ACHN (cell line): ENCODE results near the gene COL1A1.

Source experiments
- DNase-seq: peaks from one replicate; pipeline ENCODE4 v3.0.0-alpha.2; 2015
- in situ Hi-C: cut with HindIII; loops from 2 replicates; pipeline ENCODE4 v1.10.0; 2017; ENCODE audit warnings: low sequenced_read_pairs, low pct_ligation_motif_present, low pct_unique_long_range_greater_than_20kb

The COL1A1 gene

DNA sequence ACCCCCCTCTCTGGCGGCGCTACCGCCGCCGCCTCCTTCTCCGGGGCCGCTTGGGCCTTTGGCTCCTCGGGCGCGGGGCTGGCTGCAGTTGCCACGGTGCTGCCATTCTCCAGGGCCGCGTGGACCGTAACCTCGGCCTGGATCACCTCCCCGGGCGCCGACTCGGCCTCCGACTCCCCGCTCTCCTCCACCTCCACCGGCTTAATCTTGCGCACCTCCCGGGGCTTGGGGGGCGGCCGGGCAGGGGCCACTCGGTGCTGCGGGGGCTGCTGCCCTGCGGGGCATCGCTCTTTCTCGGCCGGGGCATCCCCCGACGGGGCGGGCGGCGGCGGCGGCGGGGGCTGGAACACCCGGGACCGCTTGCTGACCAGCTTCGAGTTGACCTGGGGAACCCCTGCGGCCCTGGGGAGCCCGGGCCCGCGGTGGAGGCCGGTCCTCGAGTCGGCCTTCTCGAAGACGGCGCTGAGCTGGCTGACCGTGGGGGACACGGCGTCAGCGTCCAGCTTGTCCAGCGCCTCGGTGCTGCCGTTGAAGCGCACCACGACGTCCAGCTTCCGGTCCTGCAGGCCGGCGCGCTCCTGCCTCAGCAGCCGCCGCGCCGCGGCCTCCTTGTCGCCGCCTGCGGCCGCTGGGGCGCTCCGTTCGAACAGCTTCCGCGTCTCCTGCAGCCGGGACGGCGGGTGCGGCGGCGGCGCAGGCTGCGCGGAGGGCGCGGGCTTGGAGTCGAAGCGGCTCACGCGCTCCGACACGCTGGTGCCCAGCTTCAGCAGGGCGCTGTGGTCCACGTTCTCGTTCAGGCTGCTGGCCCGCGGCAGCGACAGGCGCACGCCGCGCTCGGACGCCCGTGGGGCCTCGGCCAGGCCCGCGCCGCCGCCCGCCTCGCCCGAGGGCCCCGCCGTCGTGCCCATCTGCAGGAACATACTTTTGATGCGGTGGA lies 51.7 kb downstream of the COL1A1 start:
- in situ Hi-C loops = no loop called here
- peak; percentile 69 for DNase-seq

DNA sequence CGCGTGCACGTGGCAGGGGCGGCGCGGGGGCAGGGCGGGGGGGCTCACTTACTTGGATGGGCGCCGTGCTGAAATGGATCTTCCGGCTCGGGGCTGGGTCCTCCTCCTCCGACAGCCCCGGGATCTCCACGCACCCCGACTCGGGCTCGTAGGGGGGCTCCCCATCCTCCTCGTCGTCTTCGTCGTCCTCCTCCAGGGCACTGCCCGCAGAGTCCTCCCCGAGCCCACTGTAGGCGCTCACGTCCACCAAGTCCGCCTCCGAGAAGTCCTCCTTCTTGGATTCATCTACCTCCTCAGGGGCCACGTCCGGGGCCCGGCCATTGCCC lies 52.4 kb downstream of the COL1A1 start:
- in situ Hi-C loops = no loop called here
- DNase-seq = no peak

DNA sequence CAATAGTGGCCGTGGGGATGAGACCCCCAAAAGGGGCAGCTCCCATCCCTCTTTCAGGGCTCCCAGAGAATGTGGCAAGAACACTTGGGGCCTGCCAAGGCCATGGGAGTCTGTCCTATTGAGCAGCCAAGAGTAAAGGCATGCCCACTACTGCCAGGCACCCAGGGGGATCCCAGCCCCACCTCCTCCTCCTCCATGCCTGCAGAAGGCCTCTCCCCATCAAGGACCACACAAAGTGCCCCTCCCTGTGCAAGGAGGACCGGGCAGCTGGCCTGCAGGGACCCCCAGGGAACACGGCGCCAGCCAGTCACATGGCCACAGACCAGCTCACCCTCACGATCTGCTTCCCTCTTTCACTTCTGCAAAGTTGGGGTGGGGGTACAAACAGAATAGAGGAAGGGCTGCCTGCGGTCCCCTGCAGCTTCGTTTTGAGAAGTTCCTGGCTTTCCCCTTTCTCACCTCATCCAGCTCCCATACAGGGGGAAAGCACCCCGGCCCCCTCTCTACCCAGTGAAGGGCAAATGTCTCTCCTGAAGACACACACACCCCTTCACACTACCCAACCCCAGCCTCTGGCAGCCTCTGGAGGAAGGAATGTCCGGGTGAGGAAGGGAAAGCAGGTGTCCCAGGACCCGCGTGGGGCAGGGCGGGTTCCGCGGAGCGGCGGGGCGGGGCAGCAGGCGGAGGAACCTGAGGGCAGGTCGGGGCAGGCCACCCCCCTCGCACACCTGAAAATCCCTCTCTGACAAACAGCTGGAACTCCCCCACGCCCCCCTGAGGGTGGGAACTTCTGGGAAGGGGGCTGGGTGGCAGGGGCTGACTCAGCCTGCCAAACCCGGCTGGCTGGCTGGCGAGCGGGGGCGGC lies 53.0 kb downstream of the COL1A1 start:
- peak; percentile 55 for DNase-seq
- in situ Hi-C loops = no loop called here

GRCh38 chr17:50147841-50148225 lies 53.6 kb downstream of the COL1A1 start:
- in situ Hi-C loops = no loop called here
- DNase-seq = no peak

- in situ Hi-C loops = no loop called here
- DNase-seq = no peak
Measured at GRCh38 chr17:50146927-50147665, 54.3 kb downstream of the COL1A1 start.

GRCh38 chr17:50146230-50146926 lies 55.1 kb downstream of the COL1A1 start:
- in situ Hi-C loops = no loop called here
- no peak for DNase-seq

- no peak for DNase-seq
- in situ Hi-C loops = no loop called here
Measured at GRCh38 chr17:50145532-50146229, 55.8 kb downstream of the COL1A1 start.

- in situ Hi-C loops = no loop called here
- DNase-seq = no peak
Measured at GRCh38 chr17:50144845-50145531, 56.4 kb downstream of the COL1A1 start.

- in situ Hi-C loops = no loop called here
- DNase-seq = no peak
Measured at GRCh38 chr17:50144355-50144754, 57.1 kb downstream of the COL1A1 start.

DNA sequence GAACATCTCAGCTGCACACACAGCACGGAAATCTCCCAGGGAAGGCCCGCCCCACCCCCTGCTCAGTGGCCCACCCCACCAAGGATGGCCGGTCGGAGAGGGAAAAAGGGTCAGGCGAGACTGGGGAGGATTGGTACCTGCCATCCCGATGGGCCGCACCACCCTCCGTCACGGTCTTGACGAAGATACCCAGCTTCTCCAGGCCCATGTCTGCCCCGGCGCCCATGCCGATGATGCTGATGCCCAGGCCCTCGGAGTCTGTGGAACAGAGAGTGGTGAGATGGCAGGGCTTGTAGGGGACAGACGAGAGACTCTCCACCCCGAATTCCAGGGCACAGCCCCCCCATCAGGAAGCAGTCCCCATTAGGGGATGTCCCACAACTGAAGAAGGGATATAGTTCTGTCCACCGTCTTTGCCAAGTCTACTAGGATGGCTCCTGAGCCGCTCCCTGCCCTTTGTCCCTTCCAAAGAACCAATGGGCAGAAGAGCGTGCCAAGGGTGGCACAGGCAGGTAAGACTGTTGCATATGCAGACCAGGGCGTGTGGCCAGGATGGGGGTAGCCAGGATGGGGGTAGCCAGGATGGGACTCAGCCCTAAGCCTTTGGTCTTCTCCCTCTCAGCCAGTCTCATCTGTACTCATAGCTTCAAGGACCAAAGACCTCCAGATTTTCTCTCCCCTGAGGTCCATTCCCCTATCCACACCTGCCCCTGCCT lies 57.8 kb downstream of the COL1A1 start:
- no peak for DNase-seq
- in situ Hi-C loops = no loop called here

DNA sequence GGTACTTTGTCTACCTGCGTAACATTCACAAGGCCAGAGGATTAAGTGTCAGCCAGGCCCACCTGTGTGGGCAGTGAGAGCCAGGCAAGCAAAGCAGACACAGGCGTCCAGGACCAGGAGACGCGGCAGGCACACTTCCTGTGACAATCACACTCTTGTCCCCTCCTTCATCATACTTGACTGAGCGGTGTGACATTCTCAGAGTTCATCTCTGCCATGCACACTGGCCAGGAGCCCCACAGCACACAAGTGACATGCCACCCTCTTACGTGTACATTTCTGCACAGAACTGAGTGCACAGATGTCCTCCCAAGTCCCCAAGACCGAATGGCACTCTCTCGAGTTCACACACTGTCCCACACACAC lies 59.7 kb downstream of the COL1A1 start:
- in situ Hi-C loops = no loop called here
- DNase-seq = no peak

- DNase-seq = no peak
- in situ Hi-C loops = no loop called here
Measured at GRCh38 chr17:50141026-50141744, 60.2 kb downstream of the COL1A1 start.

GRCh38 chr17:50139950-50140885 lies 61.2 kb downstream of the COL1A1 start:
- in situ Hi-C loops = no loop called here
- DNase-seq = peak; percentile 56

- no peak for DNase-seq
- in situ Hi-C loops = no loop called here
Measured at GRCh38 chr17:50139185-50139783, 62.1 kb downstream of the COL1A1 start.

- in situ Hi-C loops = no loop called here
- no peak for DNase-seq
Measured at GRCh38 chr17:50137042-50137441, 64.4 kb downstream of the COL1A1 start.
